Measurements from ENCODE around the gene ANKRD63. TPM values are rescaled to one million over a fixed set of nuclear protein-coding genes. Genes with fewer than 3 reads are reported as not detected.

Gene ANKRD63
- total and polyA plus RNA-seq, 2 of the 8 experiments (the other 6 are each of a cell fraction or from before 2014, with no cell fraction given): 0.18 to 0.26 TPM

- Histone ChIP-seq H3K9me3 (ENCODE audit: insufficient read depth in 2 of 2, low read depth in 1 of 2, low read length in 1 of 2) (no peaks in the 10 kb centered on the region), H2AK5ac (ENCODE audit: low read depth, low read length) (no peak overlapping the region), H3K9ac (replicated peaks in 1 of 4; ENCODE audit: extremely low read depth in 1 of 4, low read depth in 3 of 4, low read length in 3 of 4) (no peak overlapping the region), H2BK120ac (replicated peaks; ENCODE audit: low read depth, low read length) (no peak overlapping the region), H3K14ac (ENCODE audit: insufficient read length) (no peak overlapping the region), H4K20me1 (replicated peaks in 1 of 2; ENCODE audit: control insufficient read depth in 1 of 2, insufficient read depth in 2 of 2, low read length in 2 of 2) (no peaks in the 10 kb centered on the region), H3K4me2 (ENCODE audit: insufficient read depth in 1 of 2, low read depth in 2 of 2, low read length in 2 of 2) (no peak overlapping the region), H2BK12ac (ENCODE audit: low read depth, low read length) (no peak overlapping the region), H3K27ac (ENCODE audit: low read depth, low read length) (no peak overlapping the region), H3K4ac (replicated peaks; ENCODE audit: insufficient read length, low read depth, low read length) (no peak overlapping the region), H4K5ac (ENCODE audit: insufficient read length, low read depth, low read length) (no peak overlapping the region), H4K8ac (ENCODE audit: extremely low read depth, insufficient read depth, low read length) (no peak overlapping the region), H2AFZ (ENCODE audit: low read length) (no peak overlapping the region), H3K18ac (ENCODE audit: extremely low read depth, low read length) (no peak overlapping the region), H3K23me2 (ENCODE audit: low read depth, low read length) (peaks cover 7% of the 10 kb centered on the region; the same call in 1 of the 2 replicates), H3K23ac (ENCODE audit: insufficient read length) (no peak overlapping the region), H2BK5ac (ENCODE audit: low read depth, low read length) (no peak overlapping the region), H3K4me3 (ENCODE audit: extremely low read depth in 1 of 4, insufficient read depth in 2 of 4, low read depth in 3 of 4, low read length in 4 of 4) (no peak overlapping the region), H2BK20ac (ENCODE audit: low read length) (no peak overlapping the region), H2BK15ac (ENCODE audit: low read length) (no peak overlapping the region), H3K79me1 (ENCODE audit: low read depth, low read length) (no peaks in the 10 kb centered on the region), H3K56ac (replicated peaks; ENCODE audit: insufficient read length, low read depth, low read length) (no peak overlapping the region), H3K27me3 (replicated peaks in 1 of 4; ENCODE audit: control insufficient read depth in 3 of 4, extremely low read depth in 1 of 4, insufficient read depth in 3 of 4, low read length in 3 of 4) (peaks cover 11 to 40% (median 32%) of the 10 kb centered on the region in 4 experiments), H4K91ac (replicated peaks; ENCODE audit: insufficient read length, low read length) (no peak overlapping the region), H3K36me3 (ENCODE audit: control insufficient read depth in 2 of 4, insufficient read depth in 4 of 4, low read length in 3 of 4) (no peaks in the 10 kb centered on the region), H3K79me2 (ENCODE audit: control insufficient read depth in 1 of 2, insufficient read depth in 2 of 2, low read length in 2 of 2) (no peaks in the 10 kb centered on the region), H3K4me1 (replicated peaks in 1 of 4; ENCODE audit: control insufficient read depth in 3 of 4, insufficient read depth in 4 of 4, low read length in 3 of 4) (peaks cover 0 to 19% (median 17%) of the 10 kb centered on the region in 4 experiments; a peak in 6 of 7 replicates)
- FAIRE-seq: no peak
- POLR2A ChIA-PET (ENCODE audit: partially characterized antibody): interaction anchor here (1.0 to 6.7 kb wide), 3 partner anchors 10 to 27 kb away, joined by 3 to 47 read pairs (median 3); partner anchors contain the start of gene PAK6
- DNase-seq (ENCODE audit: low read depth in 1 of 2, low spot score in 2 of 2): no peak
- 88% methylated on average over 11 of the region's 11 CpGs; no CpG with 5 or more reads in 1 of the 2 experiments for WGBS, 2 experiments (ENCODE audit: extremely low coverage in 1 of 2, insufficient coverage in 1 of 2, insufficient read length in 1 of 2, insufficient replicate concordance in 2 of 2, low coverage in 1 of 2, low lambda C conversion rate in 2 of 2, missing lambda C conversion rate in 1 of 2)
- CTCF ChIA-PET (ENCODE audit: partially characterized antibody): interaction anchor here (0.7 to 46.3 kb wide), 6 partner anchors 9 to 65 kb away, joined by 3 to 1340 read pairs (median 12); partner anchors contain the start of gene PAK6
- TF ChIP-seq TBP (IDR thresholded peaks at IDR 0.05; ENCODE audit: low read depth, low read length) (no peak), CBX5 (IDR thresholded peaks at IDR 0.05; ENCODE audit: low read depth, low read length) (no peak), CTBP2 (IDR thresholded peaks at IDR 0.05; ENCODE audit: borderline replicate concordance, insufficient read depth, insufficient read length, low read length) (no peak), EZH2 (IDR thresholded peaks at IDR 0.05; ENCODE audit: low read depth, low read length, severe bottlenecking) (no peak), POLR2A (IDR thresholded peaks at IDR 0.05; ENCODE audit: control extremely low read depth in 1 of 2, low read depth in 2 of 2, low read length in 2 of 2) (no peak), CTCF (IDR thresholded peaks at IDR 0.05; ENCODE audit: control extremely low read depth in 1 of 3, insufficient read depth in 1 of 3, low read depth in 1 of 3, low read length in 3 of 3) (no peak), EGR1 (IDR thresholded peaks at IDR 0.05; ENCODE audit: borderline replicate concordance, low read depth, low read length) (no peak), HDAC2 (IDR thresholded peaks at IDR 0.05; ENCODE audit: borderline replicate concordance in 1 of 2, low read depth in 2 of 2, low read length in 2 of 2) (no peak), SRF (IDR thresholded peaks at IDR 0.05; ENCODE audit: low read depth, low read length) (no peak)
Observed at GRCh38 chr15:40249477-40250303, 33.2 kb downstream of the ANKRD63 start.

Data from H1 (cell line).